Brain microvascular endothelial cell (primary cell): Measurements from ENCODE around the gene SELE.

Experiments
- DNase-seq: peaks from one replicate; pipeline ENCODE4 v3.0.0-alpha.2; 2020
- H3K27ac ChIP-seq: fragments of 250-450 bp; sonication (Bioruptor Pico); 2 replicates; pipeline ENCODE4 v1.5.1; 2020; ENCODE audit warnings: mild to moderate bottlenecking, moderate library complexity
- H3K27me3 ChIP-seq: fragments of 250-450 bp; sonication (Bioruptor Pico); replicated peaks from 2 replicates; pipeline ENCODE4 v1.5.1; 2020; ENCODE audit warnings: mild to moderate bottlenecking
- H3K36me3 ChIP-seq: fragments of 250-450 bp; sonication (Bioruptor Pico); replicated peaks from 2 replicates; pipeline ENCODE4 v1.5.1; 2020; ENCODE audit warnings: mild to moderate bottlenecking
- H3K4me3 ChIP-seq: 2 replicates; pipeline ENCODE4 v1.5.1; 2011; ENCODE audit warnings: low read depth, mild to moderate bottlenecking, control low read depth, low read length, moderate library complexity
- in situ Hi-C: cut with HindIII; loops from 2 replicates; pipeline ENCODE4 v1.10.0; 2017; ENCODE audit warnings: low sequenced_read_pairs, low pct_ligation_motif_present
- TF ChIP-seq, protein P1 (sequence below): IDR thresholded peaks from 2 replicates; pipeline ENCODE4 v1.5.1; 2011; ENCODE audit warnings: low read depth, mild to moderate bottlenecking, moderate library complexity, low read length, control low read depth, inconsistent platforms; ENCODE audit errors: missing control alignments

SELE gene

DNA sequence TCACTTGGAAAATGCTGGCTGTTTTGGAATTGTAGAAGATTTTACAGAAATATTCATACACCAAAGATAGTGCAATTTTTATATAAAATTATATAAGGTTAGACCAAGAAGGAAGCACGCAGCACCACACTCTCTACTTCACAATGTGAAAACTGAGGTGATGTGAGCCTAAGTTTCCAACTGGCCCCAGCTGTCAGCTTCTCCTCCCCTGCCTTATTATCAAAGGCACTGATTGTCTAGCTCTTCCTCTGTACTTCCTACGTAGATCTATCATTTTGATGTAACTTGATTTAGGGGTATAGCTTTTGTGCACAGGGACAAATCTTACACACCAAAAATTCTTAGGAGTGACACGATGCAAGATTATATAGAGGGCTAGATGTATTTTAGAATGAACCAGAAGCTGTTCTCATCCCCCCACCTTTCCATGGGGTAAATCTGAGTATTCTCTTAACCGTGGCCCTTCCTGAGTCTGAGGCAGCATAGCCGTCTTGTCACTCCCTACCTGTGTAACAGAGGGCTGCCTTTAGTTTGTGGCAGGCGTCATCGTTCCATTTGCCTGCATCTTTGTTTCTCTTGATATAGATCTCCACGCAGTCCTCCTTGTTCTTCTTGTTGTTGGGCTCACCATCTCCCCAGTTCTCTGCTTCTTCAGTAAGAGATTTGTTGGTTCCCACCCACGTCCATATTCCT is 25.8 kb downstream of the SELE start:
- no peak for DNase-seq
- Histone ChIP-seq H3K27me3 (no peaks in the 10 kb centered on the region), H3K27ac (no peak overlapping the region), H3K4me3 (no peak overlapping the region), H3K36me3 (no peaks in the 10 kb centered on the region)
- in situ Hi-C loops: no loop called here
- TF ChIP-seq, protein P1, sequence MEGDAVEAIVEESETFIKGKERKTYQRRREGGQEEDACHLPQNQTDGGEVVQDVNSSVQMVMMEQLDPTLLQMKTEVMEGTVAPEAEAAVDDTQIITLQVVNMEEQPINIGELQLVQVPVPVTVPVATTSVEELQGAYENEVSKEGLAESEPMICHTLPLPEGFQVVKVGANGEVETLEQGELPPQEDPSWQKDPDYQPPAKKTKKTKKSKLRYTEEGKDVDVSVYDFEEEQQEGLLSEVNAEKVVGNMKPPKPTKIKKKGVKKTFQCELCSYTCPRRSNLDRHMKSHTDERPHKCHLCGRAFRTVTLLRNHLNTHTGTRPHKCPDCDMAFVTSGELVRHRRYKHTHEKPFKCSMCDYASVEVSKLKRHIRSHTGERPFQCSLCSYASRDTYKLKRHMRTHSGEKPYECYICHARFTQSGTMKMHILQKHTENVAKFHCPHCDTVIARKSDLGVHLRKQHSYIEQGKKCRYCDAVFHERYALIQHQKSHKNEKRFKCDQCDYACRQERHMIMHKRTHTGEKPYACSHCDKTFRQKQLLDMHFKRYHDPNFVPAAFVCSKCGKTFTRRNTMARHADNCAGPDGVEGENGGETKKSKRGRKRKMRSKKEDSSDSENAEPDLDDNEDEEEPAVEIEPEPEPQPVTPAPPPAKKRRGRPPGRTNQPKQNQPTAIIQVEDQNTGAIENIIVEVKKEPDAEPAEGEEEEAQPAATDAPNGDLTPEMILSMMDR: no peak

DNA sequence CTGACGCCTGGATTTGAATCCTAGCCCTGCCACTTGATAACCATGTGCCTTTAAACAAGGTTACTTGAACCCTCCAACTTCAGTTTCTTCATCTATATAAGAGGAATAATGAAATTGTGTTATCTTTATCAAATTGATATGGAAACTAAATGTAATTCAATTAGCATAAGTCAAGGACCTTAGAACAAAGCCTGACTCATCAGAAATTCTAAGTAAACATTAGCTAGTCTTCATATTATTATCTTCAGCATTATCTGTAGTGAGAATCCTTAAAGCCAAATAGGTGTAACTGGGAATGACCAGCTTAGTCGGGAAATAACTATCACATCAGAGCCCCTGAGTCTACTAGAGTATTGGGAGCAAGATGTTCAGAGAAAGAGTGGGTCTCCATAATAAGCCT is 29.1 kb downstream of the SELE start:
- in situ Hi-C loops: no loop called here
- TF ChIP-seq, protein P1: no peak
- Histone ChIP-seq H3K27me3 (no peaks in the 10 kb centered on the region), H3K27ac (no peak overlapping the region), H3K4me3 (no peak overlapping the region), H3K36me3 (no peaks in the 10 kb centered on the region)
- DNase-seq: no peak

DNA sequence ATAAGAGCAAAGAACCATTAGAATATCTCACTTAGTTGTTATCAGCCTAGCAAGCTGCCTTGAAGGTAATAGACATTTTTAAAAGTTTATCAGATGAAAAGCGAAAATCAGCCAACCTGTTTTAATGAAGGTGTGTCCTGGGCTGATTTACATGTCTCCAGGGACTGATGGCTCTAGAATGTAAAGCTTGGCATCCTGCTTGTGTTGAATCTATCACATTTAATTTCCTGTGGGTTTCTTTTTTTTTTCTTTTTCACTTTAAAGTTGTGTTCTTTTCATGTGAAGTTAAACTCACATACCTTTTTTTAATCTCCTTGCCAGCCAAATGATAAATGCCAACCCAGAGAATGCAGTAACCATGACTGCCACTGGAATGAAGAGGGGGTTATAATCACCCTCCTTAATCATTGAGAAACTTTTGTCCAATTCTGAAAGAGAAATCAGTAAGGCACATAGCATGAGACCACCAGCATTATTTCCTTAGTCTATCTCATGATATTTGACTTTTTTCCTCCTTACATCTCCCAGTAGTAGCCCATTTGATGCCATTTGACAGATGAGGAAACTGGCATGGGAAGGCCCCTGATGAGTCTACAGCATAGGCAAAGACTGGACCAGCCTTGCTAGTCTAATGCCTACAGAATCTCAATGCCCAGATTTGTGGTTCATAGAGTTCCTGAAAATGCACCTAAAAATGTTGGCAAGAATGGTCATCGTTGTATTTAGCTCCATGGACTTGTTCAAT is 32.4 kb downstream of the SELE start:
- no peak for DNase-seq
- Histone ChIP-seq H3K36me3 (no peaks in the 10 kb centered on the region), H3K4me3 (no peak overlapping the region), H3K27me3 (no peaks in the 10 kb centered on the region), H3K27ac (no peak overlapping the region)
- in situ Hi-C loops: no loop called here
- TF ChIP-seq, protein P1: no peak

DNA sequence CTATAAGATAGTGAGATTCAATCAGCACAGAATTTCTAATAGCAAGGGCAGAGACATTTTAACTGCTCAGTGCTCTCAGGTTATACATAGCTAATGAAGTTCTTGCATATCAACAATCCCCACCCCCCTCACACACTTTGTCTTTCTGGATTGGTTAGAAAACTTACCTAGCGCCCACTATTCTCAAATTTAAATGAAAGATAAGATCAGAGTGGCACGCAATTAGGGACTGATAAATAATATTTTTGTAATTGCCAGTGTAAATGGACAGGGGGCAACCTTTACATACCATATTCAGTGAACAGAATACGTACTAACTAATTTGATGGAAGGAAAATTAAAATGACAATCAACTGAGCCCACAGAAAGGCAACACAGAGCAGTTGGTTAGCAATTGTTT is 34.2 kb downstream of the SELE start:
- Histone ChIP-seq H3K27ac (no peak overlapping the region), H3K27me3 (no peaks in the 10 kb centered on the region), H3K36me3 (no peaks in the 10 kb centered on the region), H3K4me3 (no peak overlapping the region)
- DNase-seq: no peak
- in situ Hi-C loops: no loop called here
- TF ChIP-seq, protein P1: no peak

DNA sequence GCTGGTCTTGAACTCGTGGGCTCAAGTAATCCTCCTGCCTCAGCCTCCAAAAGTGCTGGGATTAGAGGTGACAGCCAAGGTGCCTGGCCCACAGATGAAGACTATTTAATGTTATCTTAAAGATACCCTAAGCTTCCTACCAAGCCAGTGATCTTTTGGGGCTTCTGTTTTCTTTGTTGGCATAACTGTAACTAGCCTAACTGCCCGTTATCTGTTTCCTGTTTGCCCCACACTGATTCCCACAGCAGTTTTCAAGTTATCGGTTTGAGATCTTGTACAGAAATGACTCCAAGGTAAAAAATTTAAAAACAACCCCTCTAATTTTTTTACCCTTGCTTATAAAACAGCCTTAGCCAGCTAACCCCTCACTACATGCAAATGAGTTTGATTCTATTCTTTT is 34.9 kb downstream of the SELE start:
- no peaks in the 10 kb centered on the region for H3K36me3 ChIP-seq
- no peaks in the 10 kb centered on the region for H3K27me3 ChIP-seq
- in situ Hi-C loops: no loop called here
- no peak for DNase-seq
- TF ChIP-seq, protein P1: no peak
- no peak overlapping the region for H3K27ac ChIP-seq
- no peak overlapping the region for H3K4me3 ChIP-seq
